ENCODE data around the gene SLC35E2B. TPM values are rescaled to one million over a fixed set of nuclear protein-coding genes. Genes with fewer than 3 reads are reported as not detected.
"Not testable (repeated sequence)": the region's sequence is repeated elsewhere in the genome, so short reads cannot be mapped to it uniquely, and the experiment has no call there.

Gene SLC35E2B
- total RNA-seq, 1 donor from 2014 or later = 34.7 TPM

DNA sequence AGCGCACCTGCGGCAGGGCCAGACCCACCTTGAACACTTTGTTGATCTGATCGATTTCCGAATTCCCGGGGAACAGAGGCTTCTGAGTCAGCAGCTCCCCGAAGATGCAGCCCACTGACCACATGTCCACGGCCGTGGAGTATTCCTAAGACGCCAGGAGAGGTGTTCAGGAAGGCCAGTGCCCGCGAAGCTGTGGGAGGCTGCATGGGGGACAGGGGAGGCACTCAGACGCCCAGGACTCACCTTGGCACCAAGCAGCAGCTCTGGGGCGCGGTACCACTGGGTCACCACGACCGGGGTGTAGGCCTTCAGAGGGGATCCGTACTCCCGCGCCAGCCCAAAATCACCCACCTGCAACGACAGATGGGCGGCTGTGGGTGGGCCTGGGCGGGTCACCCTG, 11.2 kb upstream of the SLC35E2B start:
- DNase-seq (ENCODE audit: low spot score) = no peak

- not testable (repeated sequence) for DNase-seq (ENCODE audit: low spot score)
Measured at GRCh38 chr1:1702506-1702905, 9.9 kb upstream of the SLC35E2B start.

GRCh38 chr1:1700557-1700956, 8.0 kb upstream of the SLC35E2B start:
- not testable (repeated sequence) for DNase-seq (ENCODE audit: low spot score)

DNA sequence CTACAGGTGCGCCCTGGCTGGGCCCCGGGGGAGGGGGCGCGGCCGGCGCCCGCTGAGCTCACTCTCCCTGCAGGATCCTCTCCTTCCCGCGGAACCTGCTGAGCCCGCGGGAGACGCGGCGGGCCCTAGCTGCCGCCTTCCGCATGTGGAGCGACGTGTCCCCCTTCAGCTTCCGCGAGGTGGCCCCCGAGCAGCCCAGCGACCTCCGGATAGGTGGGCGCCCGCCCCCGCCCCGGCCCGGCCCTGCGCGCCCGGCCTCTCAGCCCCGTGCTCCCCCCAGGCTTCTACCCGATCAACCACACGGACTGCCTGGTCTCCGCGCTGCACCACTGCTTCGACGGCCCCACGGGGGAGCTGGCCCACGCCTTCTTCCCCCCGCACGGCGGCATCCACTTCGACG, 7.5 kb upstream of the SLC35E2B start:
- DNase-seq (ENCODE audit: low spot score) = not testable (repeated sequence)

DNA sequence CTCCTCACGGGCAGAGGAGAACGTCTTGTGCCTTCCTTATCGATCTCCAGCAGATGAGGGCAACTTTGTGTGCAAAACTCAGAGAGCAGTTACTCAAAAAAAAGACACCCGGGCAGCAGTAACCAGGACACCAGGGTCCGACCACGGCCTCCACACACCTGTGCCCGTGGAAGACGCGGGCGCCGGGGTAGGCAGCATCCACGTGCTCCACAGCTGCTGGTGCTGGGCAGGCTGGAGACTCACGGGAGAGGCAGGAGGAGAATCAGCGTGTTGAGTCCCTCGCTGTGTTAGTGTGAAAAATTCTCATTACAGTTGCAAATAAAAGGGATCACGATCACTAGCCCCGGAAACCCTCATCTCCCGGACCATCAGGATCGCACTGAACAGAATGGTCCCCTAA, 6.5 kb upstream of the SLC35E2B start:
- not testable (repeated sequence) for DNase-seq (ENCODE audit: low spot score)

- DNase-seq (ENCODE audit: low spot score) = not testable (repeated sequence)
Measured at GRCh38 chr1:1697358-1698183, 5.0 kb upstream of the SLC35E2B start.

DNA sequence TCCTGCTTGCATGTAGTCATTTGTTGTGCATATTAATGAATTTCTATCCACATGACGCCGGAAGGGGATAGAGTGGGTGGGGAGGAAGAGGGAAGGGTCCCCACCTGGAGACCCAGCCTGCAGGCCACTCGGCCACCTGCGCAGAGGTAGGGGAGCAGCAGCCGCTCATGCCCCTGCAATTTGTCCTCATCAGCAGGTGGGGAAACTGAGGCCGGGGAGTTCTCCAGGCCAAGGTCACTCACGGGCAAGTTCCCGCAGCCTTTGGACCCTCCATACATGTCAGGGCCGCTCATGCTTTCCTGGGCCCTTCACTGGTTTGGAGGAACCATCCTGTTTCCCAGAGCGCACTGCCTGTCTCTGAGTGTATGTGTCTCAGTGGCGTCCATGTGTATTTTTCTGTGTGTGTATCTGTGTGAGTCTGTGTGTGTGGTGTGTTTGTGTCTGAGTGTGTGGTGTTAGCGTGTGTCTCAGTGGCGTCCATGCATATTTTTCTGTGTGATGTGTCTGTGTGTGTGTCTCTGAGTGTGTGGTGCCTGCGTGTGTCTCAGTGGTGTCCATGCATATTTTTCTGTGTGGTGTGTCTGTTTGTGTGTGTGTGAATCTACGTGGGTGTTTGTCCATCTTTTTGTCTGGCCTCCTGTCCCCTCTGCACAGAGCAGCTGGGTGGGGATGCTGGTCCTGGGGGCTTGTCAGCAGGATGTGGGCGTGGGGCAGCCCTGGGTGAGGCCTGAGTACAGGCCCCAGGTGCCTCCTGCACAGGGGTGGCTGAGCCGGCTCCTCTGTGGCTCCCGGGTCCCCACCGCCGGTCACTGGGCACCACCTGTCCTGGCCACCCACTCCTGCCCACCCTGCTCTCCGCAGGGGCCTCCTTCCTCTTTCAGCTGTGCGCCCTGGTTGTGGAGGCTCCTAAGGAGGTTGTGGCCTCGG, 4.1 kb upstream of the SLC35E2B start:
- DNase-seq (ENCODE audit: low spot score) = not testable (repeated sequence)

DNA sequence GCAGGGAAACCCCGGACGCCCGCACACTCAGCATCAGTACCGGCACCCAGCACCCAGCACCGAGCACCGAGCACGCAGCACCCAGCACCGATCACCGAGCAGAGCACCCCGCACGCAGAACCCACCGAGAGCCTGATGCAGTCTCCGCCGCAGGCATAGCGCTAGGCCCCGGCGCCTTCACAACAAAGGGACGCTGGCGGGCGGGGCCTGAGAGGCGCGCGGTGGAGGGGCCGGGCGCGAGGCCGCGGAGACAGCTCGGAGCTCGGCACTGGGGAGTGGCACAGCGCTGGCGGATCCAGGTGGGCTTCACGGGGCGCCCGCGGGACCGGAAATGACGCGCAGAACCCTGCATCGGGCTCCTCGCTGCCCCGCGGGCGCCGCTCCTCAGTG, 276 bp downstream of the SLC35E2B start:
- DNase-seq (ENCODE audit: low spot score) = peak; percentile 40

GRCh38 chr1:1691443-1691842, 1.2 kb downstream of the SLC35E2B start:
- DNase-seq (ENCODE audit: low spot score) = not testable (repeated sequence)

GRCh38 chr1:1689526-1689925, 3.1 kb downstream of the SLC35E2B start:
- DNase-seq (ENCODE audit: low spot score) = not testable (repeated sequence)

DNA sequence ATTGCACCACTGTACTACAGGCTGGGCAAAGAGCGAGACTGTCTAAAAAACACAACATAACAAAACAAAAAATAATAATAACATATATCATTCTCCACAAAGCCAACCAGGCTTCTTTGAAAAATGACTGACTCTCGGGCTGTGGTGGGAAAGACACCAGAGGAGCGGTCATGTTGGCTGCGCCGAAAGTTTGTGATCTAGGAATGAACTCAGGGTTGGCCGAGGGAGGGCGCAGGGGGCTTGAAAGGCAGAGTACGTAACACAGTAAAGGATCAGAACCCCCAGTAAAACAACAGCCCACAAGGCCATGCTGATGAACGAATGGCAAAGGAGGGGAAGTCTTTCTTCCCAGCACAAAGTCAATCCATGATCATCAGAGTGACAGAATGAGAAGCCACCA, 4.7 kb downstream of the SLC35E2B start:
- no peak for DNase-seq (ENCODE audit: low spot score)

DNA sequence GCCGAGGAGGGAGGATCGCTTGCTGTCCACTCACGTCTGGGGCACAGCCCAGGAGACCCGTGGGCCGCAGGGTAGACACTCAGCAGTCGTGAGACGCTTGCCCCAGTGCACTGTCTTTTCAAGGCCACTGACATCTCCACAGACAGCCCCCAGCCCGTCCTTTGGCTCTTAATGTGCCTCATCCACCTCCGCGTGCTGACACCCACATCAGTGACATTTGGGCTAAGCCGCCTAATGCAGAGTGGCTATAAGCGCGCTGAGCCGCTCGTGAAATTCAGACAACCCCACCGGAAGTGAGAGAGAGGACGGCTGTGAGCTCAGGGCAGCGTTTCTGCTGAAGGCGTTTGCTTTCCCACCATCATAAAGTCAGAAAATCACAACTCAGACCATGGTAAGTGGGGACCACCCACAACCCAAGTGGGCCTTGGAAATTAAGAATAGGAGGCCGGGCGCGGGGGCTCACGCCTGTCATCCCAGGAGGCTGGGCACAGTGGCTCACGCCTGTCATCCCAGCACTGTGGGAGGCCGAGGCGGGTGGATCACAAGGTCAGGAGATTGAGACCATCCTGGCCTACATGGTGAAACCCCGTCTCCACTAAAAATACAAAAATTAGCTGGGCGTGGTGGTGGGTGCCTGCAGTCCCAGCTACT, 8.4 kb downstream of the SLC35E2B start:
- no peak for DNase-seq (ENCODE audit: low spot score)

DNA sequence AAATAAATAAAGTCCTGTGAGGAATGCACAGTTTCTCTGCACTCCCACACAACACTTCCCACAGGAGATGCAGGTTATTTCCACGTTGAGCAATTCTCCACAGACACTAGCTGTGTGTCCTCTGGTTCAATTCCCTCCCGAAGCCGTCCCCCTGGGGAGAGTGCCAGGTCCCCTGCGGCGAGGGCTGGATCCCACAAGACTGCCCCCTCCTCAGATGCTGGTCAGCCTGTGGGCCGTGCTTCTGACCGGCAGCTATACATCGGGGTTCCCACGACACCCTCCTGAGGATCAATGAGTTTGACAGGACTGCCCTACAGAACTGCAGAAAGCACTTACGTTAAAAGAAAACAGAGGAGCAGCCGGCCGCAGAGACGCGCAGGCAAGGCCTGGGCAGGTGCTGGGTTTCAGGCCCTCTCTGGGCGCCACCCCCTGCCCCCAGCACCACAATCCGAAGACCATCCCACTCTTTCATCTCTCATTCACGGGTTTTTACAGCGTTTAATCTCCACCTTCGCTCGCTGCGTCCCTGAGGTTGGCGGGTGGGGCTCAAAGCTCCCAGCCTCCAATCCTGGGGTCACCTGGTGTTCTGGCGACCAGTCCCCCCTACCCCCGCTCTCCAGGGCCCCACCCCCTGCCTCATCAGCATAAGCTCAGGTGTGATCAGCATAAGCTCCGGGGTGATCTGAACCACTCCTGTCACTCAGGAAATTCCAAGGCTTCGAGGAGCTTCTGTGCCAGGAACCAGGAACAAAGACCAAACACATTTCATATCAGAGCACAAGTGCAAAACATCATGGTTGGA, 9.3 kb downstream of the SLC35E2B start:
- no peak for DNase-seq (ENCODE audit: low spot score)

GRCh38 chr1:1680912-1681273, 11.7 kb downstream of the SLC35E2B start:
- DNase-seq (ENCODE audit: low spot score) = no peak

GRCh38 chr1:1680031-1680911, 12.3 kb downstream of the SLC35E2B start:
- DNase-seq (ENCODE audit: low spot score) = no peak

GRCh38 chr1:1678581-1679380, 13.8 kb downstream of the SLC35E2B start:
- no peak for DNase-seq (ENCODE audit: low spot score)

DNA sequence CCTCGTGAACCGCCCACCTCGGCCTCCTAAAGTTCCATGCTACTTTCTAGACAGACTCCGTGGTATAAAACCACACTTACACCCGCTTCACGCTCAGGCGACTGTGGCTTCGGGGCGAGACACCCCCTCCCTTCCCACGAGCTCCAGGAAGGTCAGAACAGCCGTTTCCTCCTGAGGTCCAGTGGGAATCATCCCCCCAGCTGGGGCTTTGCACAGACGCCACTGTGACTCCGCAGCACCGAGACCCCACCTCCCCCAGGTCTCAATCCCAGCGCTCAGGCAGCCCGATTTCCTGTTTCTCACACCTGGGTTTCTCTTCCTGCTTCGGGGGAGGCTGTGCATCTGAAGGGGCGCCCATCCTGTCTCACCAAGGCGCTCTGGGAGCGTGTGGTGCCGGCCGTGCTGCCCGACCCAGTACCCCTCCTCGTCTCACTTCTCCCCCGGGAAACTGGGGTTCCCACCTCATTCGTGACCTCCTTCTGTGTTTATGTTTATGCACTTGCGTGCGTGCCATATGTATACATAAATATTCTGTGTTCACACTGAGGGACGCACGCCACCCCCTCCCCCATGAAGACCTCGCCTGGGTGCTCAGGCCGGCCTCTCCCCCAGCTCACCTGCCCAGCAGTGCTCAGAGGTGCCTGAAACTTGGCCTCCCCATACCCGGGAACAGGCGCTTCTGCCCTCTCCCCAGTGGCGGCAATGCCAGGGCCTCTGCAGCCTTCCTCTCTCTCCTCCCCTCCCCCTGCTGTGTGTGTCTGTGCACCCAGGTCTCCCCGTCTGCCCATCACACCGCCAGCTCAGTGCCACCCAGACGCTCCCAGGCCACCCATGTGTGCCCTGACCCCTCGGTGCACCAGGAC, 14.6 kb downstream of the SLC35E2B start:
- no peak for DNase-seq (ENCODE audit: low spot score)

- not testable (repeated sequence) for DNase-seq (ENCODE audit: low spot score)
Measured at GRCh38 chr1:1676087-1676486, 16.5 kb downstream of the SLC35E2B start.
